HG03565 (cell line): ENCODE results near the gene LY86.

Source experiments
- ATAC-seq: cut with Tn5 transposase; IDR thresholded peaks from one replicate; pipeline ENCODE4 v1.9.1; 2021; ENCODE audit warnings: mild to moderate bottlenecking, moderate library complexity; ENCODE audit not compliant: unreplicated experiment

LY86 gene

DNA sequence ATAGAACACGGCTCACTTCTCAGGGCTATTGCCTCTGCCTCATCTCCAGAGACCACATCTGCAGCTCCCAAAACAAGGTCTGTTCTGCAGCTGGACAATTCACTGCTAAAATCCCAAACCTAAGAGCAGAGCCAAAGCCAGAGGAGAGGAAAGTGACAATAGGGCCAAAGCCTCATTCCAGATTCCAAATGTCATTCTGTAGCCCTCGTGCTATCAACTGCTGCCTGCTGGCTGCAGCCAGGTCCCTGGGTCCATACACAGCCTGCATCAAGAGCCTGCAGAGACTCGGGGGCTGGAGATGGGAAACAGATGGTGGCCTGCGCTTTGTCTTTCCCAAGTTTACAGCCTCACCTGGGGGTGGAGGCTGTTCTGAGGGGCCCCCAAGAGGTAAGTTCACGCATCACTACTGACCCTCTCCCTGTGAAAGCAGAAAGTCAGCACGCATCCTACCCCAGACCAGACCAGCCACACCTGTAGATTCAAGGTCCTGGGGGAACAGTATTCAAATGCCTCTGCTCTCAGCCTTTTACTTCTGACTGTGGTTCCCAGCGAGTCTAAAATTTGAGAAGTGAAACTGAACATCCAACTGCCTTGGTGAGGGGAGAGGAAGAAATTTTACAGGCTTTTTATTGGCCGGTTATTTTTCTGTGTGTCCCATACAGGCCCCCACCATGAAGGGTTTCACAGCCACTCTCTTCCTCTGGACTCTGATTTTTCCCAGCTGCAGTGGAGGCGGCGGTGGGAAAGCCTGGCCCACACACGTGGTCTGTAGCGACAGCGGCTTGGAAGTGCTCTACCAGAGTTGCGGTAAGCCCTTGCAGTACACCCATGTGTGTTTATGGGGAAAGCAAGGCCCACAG, at the start of gene LY86:
LY86 (plus strand) TSS at position 657 of the 860 bp plus-strand sequence; CDS start at position 672, 15 bp downstream.
- ATAC-seq: peak; percentile 39

DNA sequence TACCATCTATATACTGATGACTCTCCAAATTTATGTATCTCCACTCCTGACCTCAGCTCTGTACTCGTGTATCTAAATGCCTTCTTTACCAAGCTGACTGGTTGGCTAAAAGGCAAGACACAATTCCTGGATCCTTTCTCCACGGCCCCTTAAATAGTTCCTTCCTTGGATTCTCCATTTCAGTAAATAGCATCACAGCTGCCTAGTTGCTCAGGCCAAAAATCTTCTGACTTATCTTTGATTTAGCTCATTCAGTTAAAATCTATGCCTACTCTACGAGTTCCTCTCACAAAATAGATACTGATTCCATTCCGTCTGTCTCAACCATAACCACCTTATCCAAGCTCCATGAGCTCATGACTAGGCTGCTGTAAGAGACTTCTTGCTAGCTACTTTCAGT, 49.5 kb upstream of the LY86 start:
- no peak for ATAC-seq

DNA sequence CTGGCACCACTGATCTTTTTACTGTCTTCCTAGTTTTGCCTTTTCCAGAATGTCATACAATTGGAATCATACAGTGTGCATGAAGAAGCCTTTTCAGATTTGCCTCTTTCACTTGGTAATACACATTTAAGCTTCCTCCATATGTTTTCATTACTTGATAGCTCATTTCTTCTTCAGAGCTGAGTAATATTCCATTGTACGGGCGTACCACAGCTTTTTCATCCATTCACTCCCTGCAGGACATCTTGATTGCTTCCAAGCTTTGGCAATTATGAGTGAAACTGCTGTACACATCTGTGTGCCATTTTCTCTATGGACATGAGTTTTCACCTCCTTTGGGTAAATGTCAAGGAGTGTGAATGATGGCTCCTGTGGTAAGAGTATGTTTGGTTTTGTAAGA, 46.2 kb upstream of the LY86 start:
- ATAC-seq: no peak

DNA sequence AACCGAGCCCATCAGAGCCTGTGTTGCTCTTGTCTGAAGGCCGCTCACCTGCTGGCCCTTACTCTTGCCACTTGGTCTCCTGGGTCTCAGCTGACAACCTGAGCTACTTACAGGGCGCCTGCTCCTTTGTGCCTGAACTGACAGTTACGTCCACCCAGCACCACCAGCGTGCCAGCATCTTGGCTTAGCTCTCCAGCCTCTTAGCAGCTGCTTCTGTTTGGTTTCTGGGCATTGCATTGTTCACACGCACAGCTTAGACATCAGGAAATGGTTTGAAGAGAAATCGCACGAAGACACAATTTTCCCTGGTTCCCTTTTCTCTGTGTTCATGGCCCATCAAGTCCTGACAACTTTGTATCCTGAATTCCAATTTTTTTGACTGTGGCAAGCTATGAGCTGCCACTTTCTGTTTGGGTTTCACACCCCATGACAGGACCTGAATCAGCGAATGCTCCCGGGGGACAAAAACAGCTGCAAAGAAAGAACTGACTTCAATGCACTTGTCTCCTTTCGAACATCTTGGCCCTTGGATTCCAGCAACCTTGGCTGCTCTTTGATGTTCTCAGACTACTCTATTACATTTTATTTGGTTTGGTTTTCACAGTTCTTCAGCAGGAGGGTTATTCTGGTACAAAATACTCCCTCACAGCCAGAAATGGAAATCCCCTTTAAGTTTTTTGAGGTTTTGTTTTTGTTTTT, 45.2 kb upstream of the LY86 start:
- no peak for ATAC-seq

DNA sequence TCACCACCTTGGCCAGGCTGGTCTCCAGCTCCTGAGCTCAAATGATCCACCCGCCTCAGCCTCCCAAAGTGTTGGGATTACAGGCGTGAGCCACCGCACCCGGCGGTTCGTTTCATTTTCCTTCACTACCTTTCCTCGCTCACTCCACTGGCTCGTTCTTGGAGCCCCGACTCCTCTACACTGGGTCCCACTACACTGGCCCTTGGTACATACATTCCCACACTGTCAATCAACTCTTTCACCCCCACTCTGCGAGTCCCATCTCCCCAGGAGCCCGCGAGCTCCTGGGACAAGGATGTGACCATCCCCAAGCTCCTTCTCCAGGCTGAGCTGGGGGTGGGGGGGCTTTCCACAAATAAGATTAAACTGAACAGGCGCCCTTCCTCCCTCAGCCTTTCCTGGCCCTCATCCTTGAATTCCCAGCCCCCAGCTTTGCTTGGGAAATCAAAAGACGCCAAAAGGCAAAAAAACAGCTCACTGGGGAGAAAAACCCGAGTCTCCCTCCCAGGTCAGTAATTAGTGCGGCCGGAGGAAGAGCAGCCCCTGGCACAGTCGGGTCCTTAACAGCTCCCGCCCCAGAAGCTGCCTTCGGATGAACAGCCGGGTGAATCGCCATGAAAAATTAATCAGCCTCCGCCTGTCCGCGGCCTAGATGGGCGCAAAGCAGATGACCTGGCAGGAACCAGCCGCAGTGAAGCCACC, 42.8 kb upstream of the LY86 start:
- no peak for ATAC-seq

DNA sequence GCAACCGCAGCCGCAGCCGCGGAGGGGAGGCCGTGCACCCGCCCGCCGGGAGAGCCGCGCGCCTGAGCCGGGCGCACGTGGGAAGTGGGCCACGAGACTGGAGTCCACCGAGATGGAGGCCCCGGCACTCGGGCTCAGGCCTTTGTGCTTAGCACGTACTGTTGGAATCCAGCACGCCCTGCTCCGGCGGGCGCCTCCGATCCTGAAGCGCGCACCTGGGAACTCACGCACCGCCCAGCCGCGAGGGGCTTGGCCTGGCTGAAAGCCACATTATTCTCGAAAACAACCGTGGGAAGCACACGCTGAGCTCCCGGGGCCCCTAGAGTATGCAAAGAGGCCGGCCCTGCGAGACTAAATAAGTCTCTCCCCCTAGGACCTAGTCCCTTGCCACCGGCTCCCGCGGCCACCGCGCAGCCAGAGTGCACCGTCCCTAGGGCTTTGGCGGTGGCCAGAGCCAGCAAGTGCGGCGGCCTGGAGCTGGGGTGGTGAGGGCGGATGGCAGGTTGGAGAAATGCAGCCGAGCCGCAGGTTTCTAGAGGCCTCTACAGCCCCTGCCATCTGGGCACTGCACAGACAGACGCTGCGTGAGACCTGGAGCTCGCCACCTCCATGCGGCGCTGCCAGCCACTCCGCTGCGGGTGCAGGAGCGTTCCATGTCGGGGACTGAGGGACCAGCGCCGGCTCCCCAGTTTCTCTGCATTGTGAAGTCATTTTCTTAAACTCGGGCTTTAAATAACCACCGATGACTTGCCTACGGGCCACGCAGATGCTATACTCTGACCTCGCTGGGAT, 42.0 kb upstream of the LY86 start:
- peak; percentile 27 for ATAC-seq

DNA sequence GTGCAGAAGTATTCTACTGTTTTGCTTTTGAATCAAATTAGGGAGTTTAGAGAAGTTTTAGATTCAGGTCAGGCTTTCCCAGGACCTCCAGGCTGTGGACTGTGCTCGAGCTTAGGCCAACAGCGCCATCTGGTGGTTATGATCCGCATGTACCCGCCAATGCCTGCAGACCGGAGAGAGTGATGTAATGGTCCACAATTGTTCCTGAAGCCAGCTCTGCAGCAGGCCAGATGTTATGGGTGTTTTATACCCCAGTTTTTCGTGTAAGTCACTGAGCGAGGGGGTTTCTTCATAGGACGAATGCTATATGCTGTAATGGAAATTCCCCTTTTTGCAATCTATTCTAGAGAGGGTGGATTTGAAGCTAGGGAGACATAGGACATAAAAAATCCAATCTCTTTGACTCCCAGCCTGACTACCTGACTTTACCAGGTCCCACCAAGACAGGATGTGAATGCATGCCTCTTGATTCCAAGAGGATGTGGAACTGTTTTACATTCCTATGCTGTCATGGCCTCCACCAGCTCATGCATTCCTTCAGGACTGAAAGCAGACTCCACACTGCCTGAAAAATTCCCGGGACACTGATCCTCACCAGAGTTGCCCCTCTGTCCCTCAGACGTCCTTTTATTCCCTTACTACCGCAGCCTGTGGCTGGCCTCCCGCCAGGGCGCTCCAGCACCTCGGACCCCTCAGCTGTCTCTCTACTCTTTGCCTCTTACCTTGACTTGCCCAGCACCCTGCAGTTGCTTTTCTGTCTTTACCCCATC, 41.2 kb upstream of the LY86 start:
- ATAC-seq: peak; percentile 85

DNA sequence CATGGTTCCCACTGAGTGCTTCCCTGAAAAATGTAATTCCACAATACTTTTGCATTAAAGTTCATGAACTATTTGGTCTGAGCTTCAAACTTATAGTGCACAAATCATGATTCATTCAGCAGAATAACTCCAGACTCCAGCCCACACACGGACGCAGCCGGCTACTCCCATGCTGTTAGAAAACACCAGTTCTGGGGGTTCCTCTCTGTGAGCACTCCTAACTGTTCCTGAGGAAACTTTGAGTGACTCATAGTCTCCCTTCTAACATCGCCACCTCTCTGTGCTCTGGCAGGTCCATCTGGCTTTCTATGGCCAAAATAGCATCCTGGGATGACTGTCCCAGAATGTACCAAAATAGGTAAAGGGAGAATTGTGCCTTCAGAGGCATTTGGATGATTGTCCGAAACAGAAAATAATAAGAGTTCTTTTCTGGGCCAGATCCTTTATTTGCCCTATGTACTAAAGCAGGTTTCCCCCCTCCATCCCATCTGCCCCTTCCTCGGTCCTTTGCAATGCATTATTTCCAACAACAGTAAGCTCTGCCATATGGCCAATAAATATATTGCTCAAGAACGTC, 32.3 kb upstream of the LY86 start:
- no peak for ATAC-seq

DNA sequence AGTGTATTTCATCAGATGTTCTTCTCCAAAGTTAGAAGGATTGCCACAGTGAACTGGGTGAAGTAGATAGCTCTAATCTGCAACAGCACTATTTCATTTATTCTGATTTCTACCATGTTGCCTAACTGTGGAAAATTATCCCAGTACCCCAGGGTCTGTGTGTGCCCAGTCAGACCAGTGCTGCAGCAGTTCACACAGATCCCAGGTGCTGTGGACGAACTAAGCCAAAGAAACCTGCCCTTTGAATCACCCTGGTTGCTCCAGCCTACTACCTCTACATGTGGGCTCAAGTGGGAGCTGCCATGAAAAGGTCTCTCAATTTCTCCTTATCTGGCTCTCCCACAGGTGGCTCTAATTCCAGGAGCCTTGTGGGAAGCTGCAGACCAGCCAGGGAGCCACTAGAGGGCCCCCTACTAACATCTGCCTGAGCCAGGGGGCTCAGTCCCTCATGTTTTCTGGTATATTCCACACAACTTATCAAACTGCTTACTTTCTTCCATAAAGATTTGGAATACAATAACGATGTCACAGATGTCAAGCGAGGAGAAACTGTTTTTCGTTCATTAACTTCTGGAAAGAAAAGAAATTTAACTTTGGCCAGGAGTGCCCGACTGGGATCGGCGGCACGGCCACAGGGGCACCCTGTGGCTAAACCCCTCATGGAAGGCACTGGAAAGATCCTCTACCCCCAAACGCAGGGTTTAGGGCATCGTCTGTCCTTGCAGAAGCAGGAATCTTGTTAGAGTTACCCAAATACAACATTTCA, 31.6 kb upstream of the LY86 start:
- peak; percentile 37 for ATAC-seq

DNA sequence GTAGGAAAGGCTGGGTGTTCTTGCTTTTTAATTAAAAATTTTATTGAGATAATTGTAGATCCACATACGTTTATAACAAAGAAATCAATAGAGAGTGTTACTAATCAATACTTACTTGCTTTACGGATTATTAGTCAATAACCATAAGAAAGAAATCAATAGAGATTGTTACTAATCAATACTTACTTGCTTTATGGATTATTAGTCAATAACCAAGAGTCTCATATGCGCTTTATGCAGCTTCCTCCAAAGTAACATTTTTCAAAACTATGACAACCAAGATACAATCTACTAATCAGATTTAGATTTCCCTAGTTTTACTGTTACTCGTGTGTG, 31.0 kb upstream of the LY86 start:
- no peak for ATAC-seq

DNA sequence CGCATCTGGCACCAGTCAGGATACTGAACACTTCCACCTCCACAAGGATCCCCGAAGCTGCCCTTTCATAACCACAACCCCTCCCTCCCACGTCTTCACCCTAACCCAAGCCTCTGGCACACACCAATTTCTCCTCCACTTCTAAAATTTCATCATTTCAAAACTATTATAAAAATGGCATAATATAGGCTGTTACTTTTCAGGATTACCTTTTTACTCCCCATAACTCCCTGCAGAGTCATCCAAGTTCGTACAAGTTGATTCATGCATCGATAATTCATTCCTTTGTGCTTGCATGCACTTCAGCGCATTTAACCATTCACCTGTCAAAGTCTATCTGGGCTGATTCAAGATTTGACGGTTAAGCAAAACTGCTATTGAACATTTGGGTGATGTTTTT, 30.6 kb upstream of the LY86 start:
- no peak for ATAC-seq

DNA sequence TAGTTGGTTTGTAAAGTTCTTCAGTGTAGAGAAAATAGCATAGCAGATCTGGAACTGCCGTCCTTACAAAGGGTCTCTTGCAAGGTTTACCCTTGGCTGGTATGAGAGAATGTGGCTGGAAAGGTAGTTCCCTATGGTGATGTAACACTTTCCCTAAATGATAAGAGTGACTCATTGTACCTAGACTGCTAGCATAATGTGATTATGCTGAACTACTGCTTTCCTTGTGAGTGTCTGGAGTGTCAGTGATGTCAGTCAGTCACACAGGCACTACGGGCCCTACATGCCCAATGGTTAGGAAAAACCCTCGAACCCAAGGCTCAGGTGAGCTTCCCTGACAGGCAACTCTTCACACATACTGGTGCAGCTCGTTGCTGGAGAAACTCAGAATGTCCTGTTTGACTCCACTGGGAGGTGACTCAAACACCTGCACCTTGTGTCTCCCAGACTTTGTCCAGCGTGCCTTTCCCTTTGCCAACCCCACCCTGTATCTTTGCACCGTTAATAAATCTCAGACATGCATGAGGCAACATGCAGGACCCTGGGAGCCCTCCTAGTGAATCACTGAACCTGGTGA, 28.4 kb upstream of the LY86 start:
- no peak for ATAC-seq

DNA sequence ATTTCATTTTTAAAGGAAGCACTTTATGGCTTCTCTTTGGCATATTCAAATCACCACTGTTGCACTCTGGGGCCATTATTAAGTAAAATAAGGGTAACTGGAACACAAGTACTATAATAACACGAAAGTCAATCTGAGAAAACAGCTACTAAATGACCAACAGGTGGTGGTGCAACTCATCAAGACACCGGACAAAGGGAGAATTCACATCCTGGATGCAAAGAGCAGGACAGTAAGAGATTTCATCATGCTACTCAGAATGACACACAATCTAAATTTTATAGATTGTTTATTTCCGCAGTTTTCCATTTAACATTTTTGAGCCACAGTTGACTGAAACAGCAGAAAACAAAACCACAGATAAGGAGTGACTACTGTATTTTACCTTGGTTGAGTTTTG, 27.6 kb upstream of the LY86 start:
- ATAC-seq: no peak

DNA sequence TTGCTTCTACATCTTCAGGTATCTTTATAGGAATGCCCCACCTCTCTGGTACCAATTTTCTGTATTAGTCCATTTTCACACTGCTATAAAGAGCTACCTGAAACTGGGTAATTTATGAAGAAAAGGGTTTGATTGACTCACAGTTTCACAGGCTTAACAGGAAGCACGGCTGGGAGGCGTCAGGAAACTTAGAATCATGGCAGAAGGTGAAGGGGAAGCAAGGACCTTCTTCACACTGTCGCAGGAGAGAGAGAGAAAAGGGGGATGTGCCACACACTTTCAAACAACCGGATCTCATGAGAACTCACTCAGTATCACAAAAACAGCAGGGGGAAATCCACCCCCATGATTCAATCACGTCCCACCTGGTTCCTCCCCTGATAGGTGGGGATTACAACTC, 24.4 kb upstream of the LY86 start:
- no peak for ATAC-seq

DNA sequence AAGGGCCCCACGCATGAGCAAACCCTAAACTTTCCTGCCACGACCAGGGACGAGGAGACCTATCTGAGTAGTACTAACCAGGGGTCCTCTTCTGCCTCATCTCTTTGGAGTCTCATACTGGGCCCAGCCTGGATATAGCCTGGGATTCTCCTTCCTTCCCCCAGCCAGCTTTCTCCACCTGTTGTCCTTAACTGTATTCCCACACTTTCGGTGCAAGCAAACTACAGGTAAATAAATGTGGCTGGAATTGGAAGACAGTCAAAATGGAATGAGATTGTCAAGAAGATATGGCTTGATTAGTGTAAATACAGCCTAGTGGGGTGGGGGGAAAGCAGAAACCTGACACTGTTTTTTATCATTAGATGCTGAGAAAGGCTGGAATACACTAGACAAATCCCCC, 23.5 kb upstream of the LY86 start:
- no peak for ATAC-seq

DNA sequence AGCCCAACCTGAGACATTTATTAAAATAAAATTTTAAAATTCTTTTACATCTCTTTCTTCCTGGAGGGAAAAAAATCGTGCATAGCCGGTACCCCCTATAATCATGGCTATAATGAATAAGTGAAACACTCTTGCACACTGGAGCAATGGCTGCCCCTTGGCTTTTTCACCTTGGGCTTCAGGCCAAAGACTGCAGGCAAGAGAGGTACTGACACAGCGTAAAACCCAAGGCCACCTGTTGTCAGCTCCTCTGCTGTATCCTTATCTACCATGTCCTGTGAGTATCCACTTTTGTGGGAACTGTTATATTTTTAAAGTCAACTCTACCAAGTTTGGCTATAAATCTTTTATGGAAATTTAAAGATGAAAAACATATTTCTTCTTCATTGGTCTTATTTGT, 23.0 kb upstream of the LY86 start:
- ATAC-seq: no peak

DNA sequence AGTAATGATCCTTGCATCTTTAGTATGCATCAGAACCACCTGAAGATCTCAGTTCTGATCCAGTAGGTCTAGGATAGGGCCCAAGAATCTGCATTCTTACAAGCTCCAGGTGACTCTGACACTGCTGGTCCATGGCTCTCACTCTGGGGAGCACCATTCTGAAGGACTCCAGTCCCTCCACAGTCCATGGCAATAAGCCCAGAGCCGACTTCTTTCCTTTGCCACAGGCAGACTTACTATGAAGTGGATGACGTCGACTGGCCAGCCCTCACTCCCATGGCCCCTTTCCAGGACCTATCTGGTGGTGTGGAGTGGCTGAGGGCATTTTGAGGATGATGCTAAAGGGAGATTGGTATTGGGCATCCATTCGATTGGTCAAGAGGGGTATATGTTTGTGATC, 21.8 kb upstream of the LY86 start:
- no peak for ATAC-seq

DNA sequence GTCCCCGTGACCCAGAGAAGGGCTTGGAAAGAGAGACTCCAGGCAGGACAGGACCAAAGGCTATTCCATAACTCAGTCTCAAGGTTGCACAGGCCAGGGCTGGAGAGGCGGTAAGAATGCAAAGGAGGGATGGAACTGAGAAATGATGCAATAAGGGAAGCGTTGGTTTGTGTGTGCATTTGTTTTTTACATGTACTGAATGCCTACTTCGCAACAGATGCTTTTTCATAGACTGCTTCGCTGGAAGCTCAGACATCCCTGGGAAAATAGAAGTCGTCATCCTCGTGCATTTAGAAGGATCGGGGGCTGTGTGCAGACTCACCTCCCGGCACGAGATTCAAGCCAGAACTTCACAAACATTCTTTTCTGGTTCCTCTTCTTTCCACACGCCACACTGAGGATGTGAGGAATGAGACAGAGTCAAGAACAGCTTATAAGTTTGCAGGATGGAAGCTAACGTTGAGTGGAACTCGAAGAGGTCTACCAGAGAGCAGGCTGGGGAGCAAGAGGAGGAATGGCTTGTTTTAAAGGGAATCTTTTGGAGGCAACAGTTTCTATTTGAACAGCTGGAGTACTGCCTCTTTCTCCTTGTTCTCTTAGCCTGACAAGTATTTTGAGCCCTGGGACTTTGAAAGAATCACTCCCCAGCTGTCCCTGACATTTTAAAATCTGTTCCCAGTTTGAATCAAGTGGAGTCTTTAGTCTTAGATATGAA, 19.3 kb upstream of the LY86 start:
- no peak for ATAC-seq
